Spleen (tissue), 11 donors: Measurements from ENCODE around the gene LEUTX. TPM values are rescaled to one million over a fixed set of nuclear protein-coding genes. Genes with fewer than 3 reads are reported as not detected.

Source experiments
- DNase-seq: peaks from one replicate; pipeline ENCODE4 v3.0.0-alpha.2; 2020
- H3K27ac ChIP-seq, 8 donors: fragments of 200-600 bp; sonication (generic) in 7 of 8; 1 replicate in 4 of 8; 2 replicates in 4 of 8; pipeline versions ENCODE4 v1.5.0 to v1.8.0; 2016 to 2021; ENCODE audit warnings: inconsistent platforms in 4 of 8, mild to moderate bottlenecking in 4 of 8, moderate library complexity in 1 of 8
- H3K27me3 ChIP-seq, 7 donors: fragments of 200-600 bp; sonication (generic) in 6 of 7; replicated peaks in 1 of 7; 1 replicate in 4 of 7; 2 replicates in 3 of 7; pipeline versions ENCODE4 v1.5.0 to v1.8.0; 2016 to 2021; ENCODE audit warnings: inconsistent platforms in 3 of 7, mild to moderate bottlenecking in 1 of 7
- H3K36me3 ChIP-seq, 6 donors: fragments of 200-600 bp; sonication (generic) in 5 of 6; 1 replicate in 4 of 6; 2 replicates in 2 of 6; pipeline versions ENCODE4 v1.5.0 to v1.8.0; 2016 to 2021; ENCODE audit warnings: inconsistent platforms in 2 of 6
- H3K4me1 ChIP-seq, 6 donors: fragments of 200-600 bp; sonication (generic) in 5 of 6; 1 replicate in 3 of 6; 2 replicates in 3 of 6; pipeline versions ENCODE4 v1.5.0 to v1.8.0; 2016 to 2021; ENCODE audit warnings: inconsistent platforms in 3 of 6
- H3K4me3 ChIP-seq, 8 donors: fragments of 200-600 bp; sonication (generic) in 7 of 8; 1 replicate in 4 of 8; 2 replicates in 4 of 8; pipeline versions ENCODE4 v1.5.0 to v1.8.0; 2016 to 2021; ENCODE audit warnings: inconsistent platforms in 4 of 8, mild to moderate bottlenecking in 4 of 8, moderate library complexity in 2 of 8
- H3K9me3 ChIP-seq, 8 donors: fragments of 200-600 bp; sonication (generic) in 7 of 8; 1 replicate in 4 of 8; 2 replicates in 4 of 8; pipeline versions ENCODE4 v1.5.0 to v1.8.0; 2016 to 2021; ENCODE audit warnings: inconsistent platforms in 4 of 8
- CTCF ChIP-seq, 11 experiments: fragments of 200-600 bp in 7 of 11; fragments of 450-650 bp in 4 of 11; sonication (generic) in 4 of 11; IDR thresholded peaks in 8 of 11; conservative IDR thresholded peaks in 3 of 11; 1 replicate in 7 of 11; 2 replicates in 4 of 11; pipeline versions ENCODE4 v1.4.0 to v1.8.0; 2016 to 2021; ENCODE audit warnings: antibody characterized with exemption in 11 of 11, inconsistent platforms in 4 of 11, mild to moderate bottlenecking in 1 of 11
- POLR2A ChIP-seq, 3 donors: fragments of 450-650 bp; IDR thresholded peaks; one replicate each; pipeline ENCODE4 v1.5.1; 2017; ENCODE audit warnings: antibody characterized with exemption in 3 of 3, mild to moderate bottlenecking in 1 of 3
- POLR2AphosphoS5 ChIP-seq, 3 donors: sonication (generic); formaldehyde crosslinking; IDR thresholded peaks; one replicate each; pipeline ENCODE4 v1.5.1; 2017; ENCODE audit warnings: antibody characterized with exemption in 3 of 3
- WGBS, 5 donors: extraction: QIAGEN DNeasy Blood & Tissue Kit in 3 of 5; methylation state at CpG; one replicate each; pipeline versions ENCODE4 v1.1.5 to v1.1.7; 2013 to 2018; 5-methylcytosine and 5-hydroxymethylcytosine counted together
- intact Hi-C: fragments of 100-400 bp; cut with DNase I; formaldehyde crosslinking; loops from one replicate; pipeline ENCODE4 v1.15.0; 2023; ENCODE audit warnings: low total_unique reads
- polyA plus RNA-seq, 3 donors: library from polyadenylated mRNA; stranded (reverse); fragments of 200-250 nt; gene quantifications; one replicate each; pipeline ENCODE4 v1.2.1, GENCODE V29; 2013
- total RNA-seq, 7 donors: library from RNA; depleted of rRNA in 3 of 7; stranded (reverse); fragments of >200 nt in 3 of 7; fragmentation: NEBNext Ultra II Directional in 4 of 7; extraction: Animal tissue kit (Norgen Biotek cat#: 25700) in 4 of 7; gene quantifications; one replicate each; pipeline versions ENCODE4 v1.1.0 to v1.2.1, GENCODE V29; 2016 to 2021
- donor health status: healthy with polysubstance abuse.
- donor health status: DM: no; HTN: no; CAD: no; lungs with moderate emphysema.
- donor health status: DM: no; HTN: no; CAD: no.
- donor health status: Bipolar disorder and iron deficiency.
- donor health status: healthy.
- donor health status: DM: no; HTN: no; CAD: no.
- donor health status: DM: yes; HTN: yes; CAD: no.

The LEUTX gene
- total and polyA plus RNA-seq, 10 donors, result not detected

GRCh38 chr19:39768334-39768733, 10.3 kb upstream of the LEUTX start:
- intact Hi-C loops, result loop anchor here (5.0 to 10.0 kb wide), 2 partner anchors 74 to 214 kb away; no protein-coding TSS in a partner anchor
- Histone ChIP-seq H3K27me3 (peaks cover 0 to 43% (median 0%) of the 10 kb centered on the region in 7 donors), H3K27ac (no peak overlapping the region), H3K9me3 (peaks cover 0 to 12% (median 8%) of the 10 kb centered on the region in 8 donors), H3K4me1 (no peaks in the 10 kb centered on the region), H3K36me3 (no peaks in the 10 kb centered on the region), H3K4me3 (no peak overlapping the region)
- no peak for TF ChIP-seq POLR2AphosphoS5 (IDR thresholded peaks at IDR 0.05)
- TF ChIP-seq POLR2A (IDR thresholded peaks at IDR 0.05), result no peak
- no peak for TF ChIP-seq CTCF (IDR thresholded peaks at IDR 0.05 in 8 of 11, conservative IDR thresholded peaks at IDR 0.05 in 3 of 11)
- WGBS, 5 donors, result 72 to 78% (median 74%) methylated on average over 8 of the region's 8 CpGs
- DNase-seq, result no peak

- peaks cover 0 to 43% (median 0%) of the 10 kb centered on the region in 7 donors for H3K27me3 ChIP-seq
- TF ChIP-seq POLR2AphosphoS5 (IDR thresholded peaks at IDR 0.05) (no peak), CTCF (IDR thresholded peaks at IDR 0.05 in 8 of 11, conservative IDR thresholded peaks at IDR 0.05 in 3 of 11) (no peak), POLR2A (IDR thresholded peaks at IDR 0.05) (no peak)
- H3K4me3 ChIP-seq, result no peak overlapping the region
- H3K27ac ChIP-seq, result no peak overlapping the region
- peaks cover 0 to 12% (median 8%) of the 10 kb centered on the region in 8 donors for H3K9me3 ChIP-seq
- no peak for DNase-seq
- intact Hi-C loops, result loop anchor here (5.0 to 10.0 kb wide), 2 partner anchors 74 to 214 kb away; no protein-coding TSS in a partner anchor
- WGBS, 5 donors, result 57 to 71% (median 69%) methylated on average over 4 of the region's 4 CpGs
- no peaks in the 10 kb centered on the region for H3K4me1 ChIP-seq
- H3K36me3 ChIP-seq, result no peaks in the 10 kb centered on the region
These were observed 9.9 kb upstream of the LEUTX start for GRCh38 chr19:39768786-39769185.

GRCh38 chr19:39780894-39781293, 2.2 kb downstream of the LEUTX start:
- Histone ChIP-seq H3K27me3 (peaks cover 0 to 38% (median 5%) of the 10 kb centered on the region in 7 donors), H3K36me3 (no peaks in the 10 kb centered on the region), H3K27ac (no peak overlapping the region), H3K4me3 (no peak overlapping the region), H3K4me1 (no peaks in the 10 kb centered on the region), H3K9me3 (no peaks in the 10 kb centered on the region)
- intact Hi-C loops, result no loop called here
- WGBS, 5 donors, result 87 to 93% (median 90%) methylated on average over 3 of the region's 3 CpGs
- no peak for TF ChIP-seq POLR2AphosphoS5 (IDR thresholded peaks at IDR 0.05)
- no peak for TF ChIP-seq POLR2A (IDR thresholded peaks at IDR 0.05)
- no peak for TF ChIP-seq CTCF (IDR thresholded peaks at IDR 0.05 in 8 of 11, conservative IDR thresholded peaks at IDR 0.05 in 3 of 11)
- no peak for DNase-seq

- no peak overlapping the region for H3K4me3 ChIP-seq
- no peaks in the 10 kb centered on the region for H3K36me3 ChIP-seq
- peaks cover 0 to 5% (median under 1%) of the 10 kb centered on the region in 6 donors for H3K4me1 ChIP-seq
- TF ChIP-seq POLR2A (IDR thresholded peaks at IDR 0.05), result no peak
- no peak for TF ChIP-seq POLR2AphosphoS5 (IDR thresholded peaks at IDR 0.05)
- no peak for TF ChIP-seq CTCF (IDR thresholded peaks at IDR 0.05 in 8 of 11, conservative IDR thresholded peaks at IDR 0.05 in 3 of 11)
- no peak overlapping the region for H3K27ac ChIP-seq
- peaks cover 0 to 41% (median 5%) of the 10 kb centered on the region in 7 donors for H3K27me3 ChIP-seq
- H3K9me3 ChIP-seq, result peaks cover 3 to 33% (median 28%) of the 10 kb centered on the region in 8 donors
- no peak for DNase-seq
- intact Hi-C loops, result no loop called here
These were observed 9.6 kb downstream of the LEUTX start for GRCh38 chr19:39788244-39788643.
